HG03196 (cell line): ENCODE results near the gene RAB39A.
"Not testable (repeated sequence)": the region's sequence is repeated elsewhere in the genome, so short reads cannot be mapped to it uniquely, and the experiment has no call there.

ENCODE experiments used
- ATAC-seq: cut with Tn5 transposase; IDR thresholded peaks from one replicate; pipeline ENCODE4 v1.9.1; 2021; ENCODE audit not compliant: unreplicated experiment

Gene RAB39A, protein sequence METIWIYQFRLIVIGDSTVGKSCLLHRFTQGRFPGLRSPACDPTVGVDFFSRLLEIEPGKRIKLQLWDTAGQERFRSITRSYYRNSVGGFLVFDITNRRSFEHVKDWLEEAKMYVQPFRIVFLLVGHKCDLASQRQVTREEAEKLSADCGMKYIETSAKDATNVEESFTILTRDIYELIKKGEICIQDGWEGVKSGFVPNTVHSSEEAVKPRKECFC

DNA sequence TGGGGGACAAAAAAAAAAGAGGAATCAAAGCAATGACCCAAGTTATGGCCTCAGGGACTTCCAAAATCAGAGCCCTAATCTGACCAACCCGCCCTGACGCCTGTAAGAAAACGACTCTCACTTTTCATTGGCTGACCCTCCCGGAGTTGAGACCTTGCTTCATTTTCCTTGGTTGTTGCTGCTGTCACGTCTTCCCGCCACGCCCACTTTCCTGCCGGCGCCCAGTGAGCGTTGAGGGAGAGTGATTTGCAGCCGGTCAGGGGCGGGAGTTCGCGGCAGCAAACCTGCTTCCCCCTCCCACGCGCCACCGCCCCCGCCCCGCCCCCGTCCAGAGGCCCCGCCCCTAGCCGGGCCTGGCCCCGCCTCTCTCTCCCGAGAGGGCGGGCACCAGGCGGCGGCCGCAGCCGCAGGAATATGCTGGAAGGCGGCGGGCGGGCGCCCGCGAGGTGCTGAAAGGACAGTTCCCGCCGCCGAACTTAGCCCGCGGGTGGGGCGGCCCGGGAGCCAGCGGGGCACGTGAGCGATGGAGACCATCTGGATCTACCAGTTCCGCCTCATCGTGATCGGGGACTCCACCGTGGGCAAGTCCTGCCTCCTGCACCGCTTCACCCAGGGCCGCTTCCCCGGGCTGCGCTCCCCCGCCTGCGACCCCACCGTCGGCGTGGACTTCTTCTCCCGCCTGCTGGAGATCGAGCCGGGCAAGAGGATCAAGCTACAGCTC lies at the start of gene RAB39A:
RAB39A (plus strand) TSS at position 403 of the 721 bp plus-strand sequence; CDS start at position 524, 121 bp downstream.
- peak; percentile 93 for ATAC-seq

- not testable (repeated sequence) for ATAC-seq
Measured at GRCh38 chr11:107881471-107881870, 46.8 kb upstream of the RAB39A start.

DNA sequence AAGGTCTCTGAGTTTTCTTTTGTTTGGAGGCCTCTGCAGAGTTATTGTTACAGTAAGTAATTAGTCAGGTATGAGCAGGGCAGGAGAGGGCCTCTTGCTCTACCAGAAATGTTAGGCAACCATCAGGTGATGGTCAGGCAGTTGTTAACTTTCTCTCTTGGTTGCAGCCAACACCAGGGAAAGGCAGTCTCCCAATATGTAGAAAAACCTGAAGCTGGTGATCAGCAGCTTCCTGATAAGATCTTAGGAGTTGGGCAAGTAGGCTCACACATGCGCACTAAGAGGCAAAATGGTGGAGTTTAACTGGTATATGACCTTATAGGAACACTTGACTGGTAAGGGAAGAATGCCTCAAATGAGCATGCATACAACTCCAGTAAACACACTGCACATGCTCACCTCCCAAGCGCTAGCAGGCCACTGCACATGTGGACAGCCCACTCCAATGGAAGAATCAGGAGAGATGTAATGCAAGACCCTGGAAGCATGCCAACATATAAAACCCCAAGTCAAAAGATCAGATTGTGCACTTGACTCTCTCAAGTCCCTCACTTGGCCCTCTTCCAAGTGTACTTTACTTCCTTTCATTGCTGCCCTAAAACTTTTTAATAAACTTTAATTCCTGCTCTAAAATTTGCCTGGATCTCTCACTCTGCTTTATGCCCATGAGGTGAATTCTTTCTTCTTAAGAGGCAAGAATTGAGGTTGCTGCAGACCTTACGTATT lies 46.0 kb upstream of the RAB39A start:
- no peak for ATAC-seq

GRCh38 chr11:107898270-107898669 lies 30.0 kb upstream of the RAB39A start:
- no peak for ATAC-seq

DNA sequence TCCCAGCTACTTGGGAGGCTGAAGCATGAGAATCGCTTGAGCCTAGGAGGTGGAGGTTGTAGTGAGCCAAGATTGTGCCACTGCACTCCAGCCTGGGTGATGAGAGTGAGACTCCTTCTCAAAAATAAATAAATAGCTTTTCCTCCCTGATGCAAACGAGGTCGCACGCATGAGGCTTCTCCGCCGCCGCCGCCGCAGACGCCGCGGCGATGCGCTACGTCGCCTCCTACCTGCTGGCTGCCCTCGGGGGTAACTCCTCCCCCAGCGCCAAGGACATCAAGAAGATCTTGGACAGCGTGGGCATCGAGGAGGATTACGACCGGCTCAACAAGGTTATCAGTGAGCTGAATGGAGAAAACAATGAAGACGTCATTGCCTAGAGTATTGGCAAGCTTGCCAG lies 20.0 kb upstream of the RAB39A start:
- no peak for ATAC-seq

DNA sequence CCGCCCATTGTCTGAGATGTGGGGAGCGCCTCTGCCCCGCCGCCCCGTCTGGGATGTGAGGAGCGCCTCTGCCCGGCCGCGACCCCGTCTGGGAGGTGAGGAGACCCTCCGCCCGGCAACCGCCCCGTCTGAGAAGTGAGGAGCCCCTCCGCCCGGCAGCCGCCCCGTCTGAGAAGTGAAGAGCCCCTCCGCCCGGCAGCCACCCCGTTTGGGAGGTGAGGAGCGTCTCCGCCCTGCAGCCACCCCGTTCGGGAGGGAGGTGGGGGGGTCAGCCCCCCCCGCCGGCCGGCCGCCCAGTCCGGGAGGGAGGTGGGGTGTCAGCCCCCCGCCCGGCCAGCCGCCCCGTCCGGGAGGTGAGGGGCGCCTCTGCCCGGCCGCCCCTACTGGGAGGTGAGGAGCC lies 15.8 kb upstream of the RAB39A start:
- not testable (repeated sequence) for ATAC-seq

- ATAC-seq, result no peak
Measured at GRCh38 chr11:107915229-107915628, 13.0 kb upstream of the RAB39A start.

- no peak for ATAC-seq
Measured at GRCh38 chr11:107916671-107917241, 11.5 kb upstream of the RAB39A start.

DNA sequence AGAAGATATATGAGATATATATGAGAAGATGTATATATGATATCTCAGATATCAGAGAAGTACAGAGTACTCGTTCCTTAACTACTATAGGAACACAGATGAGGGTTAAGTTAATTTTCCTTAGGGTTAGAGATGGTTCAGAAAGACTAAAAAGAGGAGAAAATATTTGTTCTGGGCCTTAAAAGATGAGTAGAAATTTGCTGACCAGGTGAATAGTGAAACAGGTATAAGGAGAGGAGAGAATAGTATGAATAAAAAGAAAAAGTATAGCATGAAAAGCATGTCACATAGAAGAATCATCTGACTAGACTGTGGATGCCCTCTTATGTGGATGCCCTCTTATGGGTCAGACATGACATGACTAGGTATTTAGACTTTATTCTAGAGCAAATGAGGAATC lies 6.3 kb upstream of the RAB39A start:
- ATAC-seq, result no peak

- not testable (repeated sequence) for ATAC-seq
Measured at GRCh38 chr11:107923519-107923918, 4.7 kb upstream of the RAB39A start.

GRCh38 chr11:107924306-107924705 lies 3.9 kb upstream of the RAB39A start:
- ATAC-seq, result no peak

DNA sequence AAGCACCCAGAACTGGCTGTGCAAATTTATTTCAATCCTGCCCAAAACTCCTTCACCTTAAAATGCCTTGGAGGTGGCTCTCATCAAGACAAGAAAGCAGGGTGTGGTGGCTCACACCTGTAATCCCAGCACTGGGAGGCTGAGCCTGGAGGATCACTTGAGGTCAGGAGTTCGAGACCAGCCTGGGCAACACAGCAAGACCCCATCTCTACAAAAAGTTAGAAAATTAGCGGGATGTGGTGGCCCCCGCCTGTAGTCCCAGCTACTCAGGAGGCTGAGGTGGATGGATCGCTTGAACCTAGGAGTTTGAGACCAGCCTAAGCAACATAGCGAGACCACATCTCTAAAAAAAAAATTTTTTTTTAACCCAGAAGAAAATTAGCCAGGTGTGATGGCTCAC lies 689 bp upstream of the RAB39A start:
- no peak for ATAC-seq

- peak; percentile 14 for ATAC-seq
Measured at GRCh38 chr11:107928767-107929507, 689 bp downstream of the RAB39A start.

DNA sequence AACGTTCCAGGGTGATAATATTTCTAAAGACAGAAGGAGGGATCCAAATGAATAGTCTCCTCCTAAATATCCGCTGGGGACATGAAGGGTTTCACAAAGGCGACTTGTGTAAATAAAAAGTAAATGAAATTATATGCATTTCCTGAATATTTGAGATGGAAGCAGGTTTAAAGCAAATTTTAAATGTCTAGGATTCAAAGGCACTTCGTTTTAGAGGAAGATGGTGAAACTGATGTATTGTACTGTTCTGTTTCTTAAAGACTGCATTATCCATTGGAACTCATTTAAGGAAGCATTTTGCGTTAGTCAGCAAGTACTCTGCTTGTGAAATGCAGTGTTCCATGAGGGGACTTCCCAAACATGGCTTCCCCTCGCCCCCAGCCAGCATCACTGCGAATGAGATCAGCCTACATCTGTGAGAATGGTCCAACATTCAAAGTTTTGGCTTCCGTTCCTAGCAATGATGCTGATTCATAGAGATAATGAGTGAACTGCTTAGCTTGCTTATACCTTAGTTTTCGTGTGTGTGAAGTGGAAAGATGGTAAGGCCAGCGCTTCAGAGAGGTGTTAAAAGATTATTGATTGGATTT lies 1.5 kb downstream of the RAB39A start:
- ATAC-seq, result no peak

DNA sequence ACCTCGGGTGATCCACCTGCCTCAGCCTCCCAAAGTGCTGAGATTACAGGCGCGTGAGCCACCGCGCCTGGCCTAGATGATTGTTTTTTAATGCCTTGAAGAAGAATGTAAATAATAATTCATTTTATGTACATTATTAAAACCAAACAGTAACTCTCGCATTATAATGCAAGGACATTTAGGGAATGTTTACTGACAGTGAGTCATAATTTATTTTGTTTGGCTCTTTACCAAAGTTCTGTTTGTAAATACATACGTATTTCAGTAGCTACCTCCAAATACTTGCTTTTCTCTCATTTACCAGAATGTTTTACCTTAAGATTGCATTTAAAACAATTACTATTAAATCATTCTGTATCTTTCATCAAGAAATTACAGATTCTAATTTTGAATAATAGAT lies 3.0 kb downstream of the RAB39A start:
- ATAC-seq, result no peak

GRCh38 chr11:107947904-107948303 lies 19.7 kb downstream of the RAB39A start:
- ATAC-seq, result no peak

GRCh38 chr11:107948328-107948727 lies 20.1 kb downstream of the RAB39A start:
- ATAC-seq, result not testable (repeated sequence)

- ATAC-seq, result no peak
Measured at GRCh38 chr11:107951155-107951554, 22.9 kb downstream of the RAB39A start.

GRCh38 chr11:107953446-107953845 lies 25.2 kb downstream of the RAB39A start:
- no peak for ATAC-seq

- no peak for ATAC-seq
Measured at GRCh38 chr11:107956543-107956942, 28.3 kb downstream of the RAB39A start.
